GM18507 (cell line): ENCODE measurements around the gene URAD.

Source experiments
- DNase-seq: peaks from one replicate; pipeline ENCODE4 v3.0.0; 2011; ENCODE audit warnings: low read depth; ENCODE audit not compliant: insufficient read length; ENCODE audit errors: extremely low spot score
- FAIRE-seq: peaks from 2 replicates; lab custom pipeline; 2011; peaks lifted over from hg19 to GRCh38; lab: Jason Lieb, UNC

Gene URAD

GRCh38 chr13:27962128-27962841, 26.2 kb downstream of the URAD start:
- DNase-seq: no peak
- FAIRE-seq: no peak

GRCh38 chr13:27961227-27962085, 27.0 kb downstream of the URAD start:
- DNase-seq: no peak
- no peak for FAIRE-seq

- FAIRE-seq (peak; percentile 24), DNase-seq (no peak)
These were observed 27.9 kb downstream of the URAD start for GRCh38 chr13:27960362-27961226.

GRCh38 chr13:27959976-27960361, 28.5 kb downstream of the URAD start:
- FAIRE-seq: no peak
- no peak for DNase-seq

- DNase-seq (no peak), FAIRE-seq (no peak)
These were observed 31.8 kb downstream of the URAD start for GRCh38 chr13:27956576-27957300.

- DNase-seq (no peak), FAIRE-seq (peak; percentile 15)
These were observed 33.4 kb downstream of the URAD start for GRCh38 chr13:27955014-27955591.

GRCh38 chr13:27954406-27954851, 34.1 kb downstream of the URAD start:
- DNase-seq (no peak), FAIRE-seq (no peak)

- peak; percentile 73 for FAIRE-seq
- peak; percentile 74 for DNase-seq
These were observed 34.7 kb downstream of the URAD start for GRCh38 chr13:27953676-27954405.

GRCh38 chr13:27952876-27953675, 35.4 kb downstream of the URAD start:
- FAIRE-seq (peak; percentile 31), DNase-seq (no peak)

GRCh38 chr13:27942972-27943371, 45.5 kb downstream of the URAD start:
- FAIRE-seq: no peak
- no peak for DNase-seq

GRCh38 chr13:27933580-27934328, 54.7 kb downstream of the URAD start:
- no peak for FAIRE-seq
- DNase-seq: no peak

- no peak for DNase-seq
- FAIRE-seq: no peak
These were observed 55.4 kb downstream of the URAD start for GRCh38 chr13:27933118-27933517.

GRCh38 chr13:27929868-27930267, 58.6 kb downstream of the URAD start:
- no peak for DNase-seq
- no peak for FAIRE-seq

GRCh38 chr13:27928805-27929753, 59.4 kb downstream of the URAD start:
- FAIRE-seq: no peak

GRCh38 chr13:27928353-27928804, 60.1 kb downstream of the URAD start:
- FAIRE-seq (no peak), DNase-seq (no peak)

More at GRCh38 chr13:27928805-27929753, 59.4 kb downstream of the URAD start:
- DNase-seq: no peak
